HEK293 (cell line): Measurements from ENCODE around the gene SPON2.

Experiments
- ZNF266 ChIP-seq: fragments of 450-650 bp; formaldehyde crosslinking; IDR thresholded peaks from 2 replicates; pipeline ENCODE4 v1.5.1; 2016; ENCODE audit warnings: missing biosample characterization, missing genetic modification characterization, low read depth
- ZNF391 ChIP-seq: fragments of 450-650 bp; formaldehyde crosslinking; IDR thresholded peaks from 2 replicates; pipeline ENCODE4 v1.5.1; 2016; ENCODE audit warnings: low read depth, missing biosample characterization, missing genetic modification characterization, borderline replicate concordance
- ZNF416 ChIP-seq: fragments of 450-650 bp; formaldehyde crosslinking; IDR thresholded peaks from 2 replicates; pipeline ENCODE4 v1.5.1; 2016; ENCODE audit warnings: missing biosample characterization, missing genetic modification characterization
- ZNF521 ChIP-seq: fragments of 450-650 bp; formaldehyde crosslinking; IDR thresholded peaks from 2 replicates; pipeline ENCODE4 v1.5.1; 2017; ENCODE audit warnings: missing biosample characterization, mild to moderate bottlenecking, missing genetic modification characterization
- ZNF747 ChIP-seq: fragments of 450-650 bp; formaldehyde crosslinking; IDR thresholded peaks from 2 replicates; pipeline ENCODE4 v1.5.1; 2016; ENCODE audit warnings: missing biosample characterization, missing genetic modification characterization
- ZNF768 ChIP-seq: fragments of 450-650 bp; formaldehyde crosslinking; IDR thresholded peaks from 2 replicates; pipeline ENCODE4 v1.5.1; 2018; ENCODE audit warnings: missing biosample characterization, mild to moderate bottlenecking, missing genetic modification characterization
- ZNF791 ChIP-seq: fragments of 450-650 bp; formaldehyde crosslinking; IDR thresholded peaks from 2 replicates; pipeline ENCODE4 v1.5.1; 2016; ENCODE audit warnings: missing biosample characterization, missing genetic modification characterization
- TF ChIP-seq, protein P1 (sequence below): fragments of 450-650 bp; formaldehyde crosslinking; IDR thresholded peaks from 2 replicates; pipeline ENCODE4 v1.5.1; 2016; ENCODE audit warnings: missing biosample characterization, missing genetic modification characterization
- TF ChIP-seq, protein P2 (sequence below): fragments of 450-650 bp; formaldehyde crosslinking; IDR thresholded peaks from 2 replicates; pipeline ENCODE4 v1.5.1; 2016; ENCODE audit warnings: missing biosample characterization, missing genetic modification characterization, low read depth
- TF ChIP-seq, protein P3 (sequence below): fragments of 450-650 bp; formaldehyde crosslinking; IDR thresholded peaks from 2 replicates; pipeline ENCODE4 v1.5.1; 2016; ENCODE audit warnings: missing biosample characterization, missing genetic modification characterization
- TF ChIP-seq, protein P4 (sequence below): fragments of 450-650 bp; formaldehyde crosslinking; IDR thresholded peaks from 2 replicates; pipeline ENCODE4 v1.5.1; 2016; ENCODE audit warnings: missing biosample characterization, missing genetic modification characterization
- TF ChIP-seq, protein P5 (sequence below): fragments of 450-650 bp; formaldehyde crosslinking; IDR thresholded peaks from 2 replicates; pipeline ENCODE4 v1.5.1; 2016; ENCODE audit warnings: missing biosample characterization, missing genetic modification characterization, low read depth
- TF ChIP-seq, protein P6 (sequence below): sonication (generic); formaldehyde crosslinking; IDR thresholded peaks from 2 replicates; pipeline ENCODE4 v1.8.1; 2022; ENCODE audit warnings: mild to moderate bottlenecking, moderate library complexity, missing genetic modification reagents

DNA sequence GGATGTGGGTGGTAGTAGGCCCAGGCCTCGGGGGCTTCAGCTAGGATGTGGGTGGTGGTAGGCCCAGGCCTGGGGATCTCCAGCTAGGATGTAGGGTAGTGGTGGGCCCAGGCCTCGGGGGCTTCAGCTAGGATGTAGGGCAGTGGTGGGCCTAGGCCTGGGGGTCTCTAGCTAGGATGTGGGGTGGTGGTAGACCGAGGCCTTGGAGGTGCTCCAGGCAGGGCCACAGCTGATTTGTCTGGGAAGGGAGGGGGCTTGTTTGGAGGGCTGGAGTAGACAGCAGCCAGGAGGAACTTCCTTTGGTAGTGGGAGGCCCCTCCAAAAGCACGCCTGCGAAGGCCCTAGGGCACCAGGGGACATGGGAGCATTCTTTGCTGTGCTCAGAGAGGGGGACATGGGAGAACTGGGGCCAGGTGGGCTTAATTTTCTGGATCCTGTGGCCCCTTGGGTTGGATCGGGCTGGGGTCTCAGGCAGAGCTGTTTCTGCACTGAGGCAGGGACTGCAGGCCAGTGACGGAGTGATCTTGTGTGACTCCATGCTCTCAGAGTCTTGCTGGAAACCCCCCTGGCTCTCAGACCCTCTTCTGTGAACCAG lies 3.3 kb upstream of the SPON2 start:
- TF ChIP-seq, protein P1, sequence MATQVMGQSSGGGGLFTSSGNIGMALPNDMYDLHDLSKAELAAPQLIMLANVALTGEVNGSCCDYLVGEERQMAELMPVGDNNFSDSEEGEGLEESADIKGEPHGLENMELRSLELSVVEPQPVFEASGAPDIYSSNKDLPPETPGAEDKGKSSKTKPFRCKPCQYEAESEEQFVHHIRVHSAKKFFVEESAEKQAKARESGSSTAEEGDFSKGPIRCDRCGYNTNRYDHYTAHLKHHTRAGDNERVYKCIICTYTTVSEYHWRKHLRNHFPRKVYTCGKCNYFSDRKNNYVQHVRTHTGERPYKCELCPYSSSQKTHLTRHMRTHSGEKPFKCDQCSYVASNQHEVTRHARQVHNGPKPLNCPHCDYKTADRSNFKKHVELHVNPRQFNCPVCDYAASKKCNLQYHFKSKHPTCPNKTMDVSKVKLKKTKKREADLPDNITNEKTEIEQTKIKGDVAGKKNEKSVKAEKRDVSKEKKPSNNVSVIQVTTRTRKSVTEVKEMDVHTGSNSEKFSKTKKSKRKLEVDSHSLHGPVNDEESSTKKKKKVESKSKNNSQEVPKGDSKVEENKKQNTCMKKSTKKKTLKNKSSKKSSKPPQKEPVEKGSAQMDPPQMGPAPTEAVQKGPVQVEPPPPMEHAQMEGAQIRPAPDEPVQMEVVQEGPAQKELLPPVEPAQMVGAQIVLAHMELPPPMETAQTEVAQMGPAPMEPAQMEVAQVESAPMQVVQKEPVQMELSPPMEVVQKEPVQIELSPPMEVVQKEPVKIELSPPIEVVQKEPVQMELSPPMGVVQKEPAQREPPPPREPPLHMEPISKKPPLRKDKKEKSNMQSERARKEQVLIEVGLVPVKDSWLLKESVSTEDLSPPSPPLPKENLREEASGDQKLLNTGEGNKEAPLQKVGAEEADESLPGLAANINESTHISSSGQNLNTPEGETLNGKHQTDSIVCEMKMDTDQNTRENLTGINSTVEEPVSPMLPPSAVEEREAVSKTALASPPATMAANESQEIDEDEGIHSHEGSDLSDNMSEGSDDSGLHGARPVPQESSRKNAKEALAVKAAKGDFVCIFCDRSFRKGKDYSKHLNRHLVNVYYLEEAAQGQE: no peak
- TF ChIP-seq, protein P2, sequence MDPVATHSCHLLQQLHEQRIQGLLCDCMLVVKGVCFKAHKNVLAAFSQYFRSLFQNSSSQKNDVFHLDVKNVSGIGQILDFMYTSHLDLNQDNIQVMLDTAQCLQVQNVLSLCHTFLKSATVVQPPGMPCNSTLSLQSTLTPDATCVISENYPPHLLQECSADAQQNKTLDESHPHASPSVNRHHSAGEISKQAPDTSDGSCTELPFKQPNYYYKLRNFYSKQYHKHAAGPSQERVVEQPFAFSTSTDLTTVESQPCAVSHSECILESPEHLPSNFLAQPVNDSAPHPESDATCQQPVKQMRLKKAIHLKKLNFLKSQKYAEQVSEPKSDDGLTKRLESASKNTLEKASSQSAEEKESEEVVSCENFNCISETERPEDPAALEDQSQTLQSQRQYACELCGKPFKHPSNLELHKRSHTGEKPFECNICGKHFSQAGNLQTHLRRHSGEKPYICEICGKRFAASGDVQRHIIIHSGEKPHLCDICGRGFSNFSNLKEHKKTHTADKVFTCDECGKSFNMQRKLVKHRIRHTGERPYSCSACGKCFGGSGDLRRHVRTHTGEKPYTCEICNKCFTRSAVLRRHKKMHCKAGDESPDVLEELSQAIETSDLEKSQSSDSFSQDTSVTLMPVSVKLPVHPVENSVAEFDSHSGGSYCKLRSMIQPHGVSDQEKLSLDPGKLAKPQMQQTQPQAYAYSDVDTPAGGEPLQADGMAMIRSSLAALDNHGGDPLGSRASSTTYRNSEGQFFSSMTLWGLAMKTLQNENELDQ (tag by site-specific recombination): no peak
- TF ChIP-seq, protein P3, sequence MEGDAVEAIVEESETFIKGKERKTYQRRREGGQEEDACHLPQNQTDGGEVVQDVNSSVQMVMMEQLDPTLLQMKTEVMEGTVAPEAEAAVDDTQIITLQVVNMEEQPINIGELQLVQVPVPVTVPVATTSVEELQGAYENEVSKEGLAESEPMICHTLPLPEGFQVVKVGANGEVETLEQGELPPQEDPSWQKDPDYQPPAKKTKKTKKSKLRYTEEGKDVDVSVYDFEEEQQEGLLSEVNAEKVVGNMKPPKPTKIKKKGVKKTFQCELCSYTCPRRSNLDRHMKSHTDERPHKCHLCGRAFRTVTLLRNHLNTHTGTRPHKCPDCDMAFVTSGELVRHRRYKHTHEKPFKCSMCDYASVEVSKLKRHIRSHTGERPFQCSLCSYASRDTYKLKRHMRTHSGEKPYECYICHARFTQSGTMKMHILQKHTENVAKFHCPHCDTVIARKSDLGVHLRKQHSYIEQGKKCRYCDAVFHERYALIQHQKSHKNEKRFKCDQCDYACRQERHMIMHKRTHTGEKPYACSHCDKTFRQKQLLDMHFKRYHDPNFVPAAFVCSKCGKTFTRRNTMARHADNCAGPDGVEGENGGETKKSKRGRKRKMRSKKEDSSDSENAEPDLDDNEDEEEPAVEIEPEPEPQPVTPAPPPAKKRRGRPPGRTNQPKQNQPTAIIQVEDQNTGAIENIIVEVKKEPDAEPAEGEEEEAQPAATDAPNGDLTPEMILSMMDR: no peak
- TF ChIP-seq, protein P4, sequence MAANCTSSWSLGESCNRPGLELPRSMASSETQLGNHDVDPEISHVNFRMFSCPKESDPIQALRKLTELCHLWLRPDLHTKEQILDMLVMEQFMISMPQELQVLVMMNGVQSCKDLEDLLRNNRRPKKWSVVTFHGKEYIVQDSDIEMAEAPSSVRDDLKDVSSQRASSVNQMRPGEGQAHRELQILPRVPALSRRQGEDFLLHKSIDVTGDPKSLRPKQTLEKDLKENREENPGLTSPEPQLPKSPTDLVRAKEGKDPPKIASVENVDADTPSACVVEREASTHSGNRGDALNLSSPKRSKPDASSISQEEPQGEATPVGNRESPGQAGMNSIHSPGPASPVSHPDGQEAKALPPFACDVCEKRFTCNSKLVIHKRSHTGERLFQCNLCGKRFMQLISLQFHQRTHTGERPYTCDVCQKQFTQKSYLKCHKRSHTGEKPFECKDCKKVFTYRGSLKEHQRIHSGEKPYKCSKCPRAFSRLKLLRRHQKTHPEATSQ (tag by site-specific recombination): no peak
- TF ChIP-seq ZNF768 (tag by site-specific recombination) (no peak), ZNF747 (tag by site-specific recombination) (no peak), ZNF791 (tag by site-specific recombination) (no peak), ZNF266 (tag by site-specific recombination) (no peak), ZNF391 (tag by site-specific recombination) (no peak), ZNF521 (tag by site-specific recombination) (no peak), ZNF416 (no peak)
- TF ChIP-seq, protein P5, sequence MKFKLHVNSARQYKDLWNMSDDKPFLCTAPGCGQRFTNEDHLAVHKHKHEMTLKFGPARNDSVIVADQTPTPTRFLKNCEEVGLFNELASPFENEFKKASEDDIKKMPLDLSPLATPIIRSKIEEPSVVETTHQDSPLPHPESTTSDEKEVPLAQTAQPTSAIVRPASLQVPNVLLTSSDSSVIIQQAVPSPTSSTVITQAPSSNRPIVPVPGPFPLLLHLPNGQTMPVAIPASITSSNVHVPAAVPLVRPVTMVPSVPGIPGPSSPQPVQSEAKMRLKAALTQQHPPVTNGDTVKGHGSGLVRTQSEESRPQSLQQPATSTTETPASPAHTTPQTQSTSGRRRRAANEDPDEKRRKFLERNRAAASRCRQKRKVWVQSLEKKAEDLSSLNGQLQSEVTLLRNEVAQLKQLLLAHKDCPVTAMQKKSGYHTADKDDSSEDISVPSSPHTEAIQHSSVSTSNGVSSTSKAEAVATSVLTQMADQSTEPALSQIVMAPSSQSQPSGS (tag by site-specific recombination): no peak
- TF ChIP-seq, protein P6, sequence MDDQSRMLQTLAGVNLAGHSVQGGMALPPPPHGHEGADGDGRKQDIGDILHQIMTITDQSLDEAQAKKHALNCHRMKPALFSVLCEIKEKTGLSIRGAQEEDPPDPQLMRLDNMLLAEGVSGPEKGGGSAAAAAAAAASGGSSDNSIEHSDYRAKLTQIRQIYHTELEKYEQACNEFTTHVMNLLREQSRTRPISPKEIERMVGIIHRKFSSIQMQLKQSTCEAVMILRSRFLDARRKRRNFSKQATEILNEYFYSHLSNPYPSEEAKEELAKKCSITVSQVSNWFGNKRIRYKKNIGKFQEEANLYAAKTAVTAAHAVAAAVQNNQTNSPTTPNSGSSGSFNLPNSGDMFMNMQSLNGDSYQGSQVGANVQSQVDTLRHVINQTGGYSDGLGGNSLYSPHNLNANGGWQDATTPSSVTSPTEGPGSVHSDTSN (CRISPR knock-in tag): no peak
